ENCODE data around the gene RAET1G.

- no peak; the same call in 1 of the 2 replicates for TF ChIP-seq CTCF (IDR thresholded peaks at IDR 0.05)
- no peak for TF ChIP-seq POLR2AphosphoS5 (IDR thresholded peaks at IDR 0.05; ENCODE audit: low read depth, low read length)
- no peak for TF ChIP-seq REST (IDR thresholded peaks at IDR 0.05; ENCODE audit: insufficient read depth in 1 of 2, low read depth in 2 of 2, low read length in 1 of 2)
- TF ChIP-seq TCF7L2 (IDR thresholded peaks at IDR 0.05; ENCODE audit: low read depth, low read length): no peak
- TF ChIP-seq SIN3A (IDR thresholded peaks at IDR 0.05; ENCODE audit: borderline replicate concordance, insufficient read depth, low read depth, low read length): no peak
These were observed 27.8 kb downstream of the RAET1G start for GRCh38 chr6:149895048-149895590.

Measured in Panc1 (cell line).